GM10847 (cell line): ENCODE results near the gene NELFB.

Experiments used
- POLR2A ChIP-seq: IDR thresholded peaks from 2 replicates; pipeline ENCODE4 v1.6.1; 2011; ENCODE audit not compliant: insufficient read length; ENCODE audit errors: extremely low read depth

Gene NELFB

DNA sequence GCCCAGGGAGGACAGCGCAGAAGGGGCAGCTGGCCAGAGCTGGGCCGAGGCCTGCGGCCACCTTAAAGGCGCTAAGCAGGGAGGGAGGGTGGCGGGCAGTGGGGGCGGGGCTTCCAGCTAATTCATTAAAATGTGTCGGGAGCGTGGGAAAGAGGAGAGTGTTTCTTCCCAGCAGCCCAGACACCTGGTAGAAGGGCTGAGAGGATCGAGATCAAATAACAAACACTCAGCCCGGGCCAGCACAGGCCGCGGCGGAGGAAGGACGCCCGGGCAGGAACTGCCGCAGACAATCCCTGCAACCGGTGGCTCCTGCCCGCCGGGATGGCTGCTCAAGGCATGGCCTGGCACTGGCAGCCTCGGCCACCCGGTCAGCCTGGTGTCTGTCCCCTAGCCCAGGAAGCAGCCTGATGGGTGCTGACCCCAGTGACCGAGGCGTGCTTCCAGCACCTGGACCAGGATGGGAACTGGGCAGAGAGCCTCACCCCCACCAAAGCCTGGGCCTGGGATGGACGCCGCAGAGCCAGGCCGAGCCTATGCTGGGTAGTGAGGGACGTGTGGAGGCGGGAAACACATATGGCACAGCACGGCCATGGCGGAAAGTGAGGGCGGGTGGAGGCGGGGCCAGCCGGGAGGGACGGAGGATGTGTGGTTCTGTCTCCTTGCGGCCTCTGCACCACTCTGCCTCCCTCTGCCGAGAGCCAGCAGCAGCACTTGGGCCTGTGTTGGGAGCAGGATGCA is 50.1 kb downstream of the NELFB start:
- no peak for TF ChIP-seq POLR2A

DNA sequence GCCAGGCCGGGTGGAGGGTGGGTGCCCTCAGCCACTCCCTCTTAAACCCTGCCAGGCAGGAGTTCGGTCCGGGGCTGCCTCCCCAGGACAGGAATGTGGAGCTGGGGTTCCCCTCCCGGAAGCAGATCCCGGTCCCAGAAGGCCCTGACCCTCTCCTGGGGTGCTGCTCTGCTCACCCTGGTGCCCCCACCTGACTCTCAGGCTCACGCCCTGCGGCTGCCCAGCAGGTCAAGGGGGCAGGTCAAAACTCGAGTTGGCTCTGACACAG is 50.6 kb downstream of the NELFB start:
- no peak for TF ChIP-seq POLR2A

DNA sequence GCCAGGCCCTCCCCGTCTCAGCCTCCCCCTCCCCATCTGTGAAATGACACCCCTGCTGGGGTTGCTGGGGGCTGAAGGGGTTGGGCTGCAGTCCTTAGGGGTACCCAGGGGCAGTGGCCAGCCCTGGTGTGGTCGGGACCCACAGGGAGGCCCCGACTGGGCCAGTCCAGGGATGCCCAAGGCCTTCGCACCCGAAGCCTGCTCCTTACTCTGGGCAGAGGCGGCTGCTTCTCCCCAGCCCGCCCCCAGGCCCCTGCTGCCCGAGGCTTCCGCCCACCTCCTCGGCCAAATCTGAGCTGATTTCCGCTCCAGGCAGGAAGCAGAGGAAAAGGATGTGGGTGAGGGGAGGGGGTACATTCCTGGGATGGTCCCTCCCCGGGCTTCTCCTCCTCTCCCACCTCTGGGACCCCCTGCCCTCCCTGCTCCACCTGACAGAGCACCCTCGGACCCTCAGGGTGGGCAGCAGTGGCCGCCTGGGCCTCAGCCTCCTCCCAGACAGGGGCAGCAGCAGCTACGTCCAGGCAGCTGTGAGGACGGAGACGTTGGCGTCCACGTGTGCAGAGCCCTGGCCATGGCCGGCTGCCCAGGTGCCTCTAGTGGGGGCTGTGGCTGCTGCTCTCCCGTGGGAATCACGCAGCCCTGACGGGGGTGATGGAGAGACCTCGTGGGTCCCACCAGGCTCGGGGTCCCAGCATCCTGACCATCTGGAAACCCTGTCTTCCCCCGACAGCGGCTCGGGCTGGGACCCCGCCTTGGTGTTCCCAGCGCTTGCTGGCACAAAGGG is 51.1 kb downstream of the NELFB start:
- no peak for TF ChIP-seq POLR2A

DNA sequence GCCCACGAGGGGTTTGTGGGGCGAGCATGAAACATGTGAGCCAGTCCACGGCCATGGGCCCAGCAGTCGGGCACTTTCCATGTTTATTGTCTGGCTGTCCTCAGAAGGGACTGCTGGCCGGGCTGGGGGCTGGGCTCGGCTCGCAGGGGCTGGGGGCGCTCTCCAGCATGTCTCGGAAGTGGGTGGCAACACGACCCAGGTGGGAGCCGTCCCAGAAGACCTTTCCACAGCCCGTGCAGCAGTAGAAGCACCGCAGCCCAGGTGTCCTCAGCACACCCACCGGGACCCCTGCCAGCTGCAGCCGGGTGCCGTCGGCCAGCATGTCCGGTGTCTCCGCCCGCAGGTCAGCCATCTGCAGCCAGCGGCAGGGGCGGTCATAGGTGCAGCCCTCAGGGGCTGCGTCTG is 51.7 kb downstream of the NELFB start:
- TF ChIP-seq POLR2A = no peak

DNA sequence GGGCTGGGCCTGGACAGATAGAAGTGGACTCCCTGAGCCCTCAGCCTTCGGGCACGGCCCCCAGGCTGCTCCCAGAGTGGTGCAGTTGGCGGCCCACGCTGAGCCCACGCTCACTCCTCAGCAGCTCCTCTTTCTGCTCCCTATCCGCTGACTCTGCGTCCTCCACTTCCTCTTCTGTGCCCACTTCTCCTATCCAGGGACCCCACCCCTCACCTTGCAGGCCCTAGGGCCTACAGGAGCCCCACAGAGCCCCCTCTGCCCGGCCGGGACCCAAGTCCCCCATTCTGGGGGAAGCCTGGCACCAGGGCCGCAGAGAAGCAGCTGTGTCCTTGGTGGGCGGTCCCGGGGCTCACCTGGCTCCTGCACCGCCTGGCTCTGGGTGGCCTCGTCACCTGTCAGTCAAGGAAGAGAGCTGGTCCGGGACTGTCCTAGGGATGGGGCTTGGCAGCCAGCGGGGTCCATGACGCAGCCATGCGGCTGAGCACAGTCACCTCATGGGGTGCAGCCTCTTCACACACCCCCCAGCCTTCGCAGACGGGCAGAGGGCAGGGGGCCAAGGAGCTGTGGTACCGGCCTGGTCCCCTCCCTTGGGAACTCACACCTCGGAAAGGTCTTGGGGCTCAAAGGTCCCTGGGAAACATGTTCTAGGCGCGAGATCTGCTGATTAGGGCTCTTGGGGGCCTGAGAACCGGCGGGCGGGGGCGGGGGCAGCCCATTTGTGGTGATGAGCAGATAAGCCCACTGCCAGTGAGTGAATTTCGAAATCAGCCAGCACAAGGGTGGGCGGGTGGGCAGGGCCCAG is 52.3 kb downstream of the NELFB start:
- TF ChIP-seq POLR2A = no peak

DNA sequence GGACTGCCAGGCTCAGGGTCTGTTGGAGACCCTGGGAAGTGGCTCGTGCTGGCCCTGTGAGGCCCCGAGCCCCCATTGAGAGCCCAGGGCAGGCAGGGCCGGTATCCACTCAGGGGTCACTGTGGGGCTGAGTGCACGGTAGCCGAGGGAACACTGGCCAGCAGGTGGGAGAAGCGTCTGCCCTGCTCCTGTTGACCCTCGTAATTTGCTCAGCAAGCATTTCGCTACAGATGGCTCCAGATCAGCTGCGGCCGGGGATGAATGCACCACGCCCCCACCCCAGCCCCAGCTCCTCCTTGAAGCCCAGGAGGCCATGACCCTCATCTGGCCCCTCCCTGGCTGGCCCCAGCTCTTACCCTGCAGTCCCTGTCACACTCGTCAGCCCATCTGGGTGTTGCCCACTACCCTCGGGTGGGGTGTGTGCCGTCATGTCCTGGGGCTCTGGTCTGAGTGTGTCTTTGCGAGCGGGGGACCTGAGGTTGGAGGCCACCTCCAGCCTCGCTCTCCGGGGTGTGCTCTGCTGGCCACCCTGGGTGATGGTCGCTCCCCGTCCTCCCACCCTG is 53.0 kb downstream of the NELFB start:
- TF ChIP-seq POLR2A = no peak

DNA sequence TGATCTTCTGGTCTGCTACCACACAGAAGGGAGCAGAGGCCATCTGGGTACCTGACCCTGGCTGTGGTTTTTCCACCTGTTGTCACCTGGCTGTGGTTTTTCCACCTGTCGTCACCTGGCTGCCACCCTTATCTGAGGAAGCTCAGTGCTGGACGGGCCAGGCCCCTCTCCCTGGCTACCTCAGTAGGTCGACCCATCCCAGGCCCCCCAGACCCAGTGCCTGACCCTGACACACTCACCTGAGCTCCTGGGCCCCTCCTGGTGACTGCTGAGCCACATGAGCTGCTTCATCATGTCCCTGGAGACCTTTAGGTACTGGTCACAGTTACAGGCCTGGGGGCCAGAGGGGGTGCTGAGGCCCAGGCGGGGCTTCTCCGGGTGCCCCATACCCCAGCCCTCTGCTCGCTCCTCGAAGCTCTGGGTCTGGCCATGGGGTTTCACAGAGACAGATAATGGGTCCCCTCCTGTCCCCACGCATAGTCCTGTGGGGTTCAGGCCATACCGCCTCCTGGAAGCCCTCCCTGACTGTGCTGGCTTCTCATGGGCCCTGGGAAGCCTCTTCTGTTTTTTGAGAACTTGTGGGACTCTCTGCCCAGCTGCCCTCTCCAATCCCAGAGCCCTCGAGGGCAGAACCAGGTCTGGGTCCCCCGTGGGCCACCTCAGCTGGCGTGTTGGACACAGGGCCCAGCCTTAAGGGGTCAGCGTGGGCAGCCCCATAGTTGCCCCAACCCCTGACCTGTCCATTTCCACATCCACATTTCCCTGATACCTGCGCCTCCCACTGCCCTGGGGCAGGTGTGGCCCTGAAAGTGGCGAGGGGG is 54.5 kb downstream of the NELFB start:
- TF ChIP-seq POLR2A = no peak

DNA sequence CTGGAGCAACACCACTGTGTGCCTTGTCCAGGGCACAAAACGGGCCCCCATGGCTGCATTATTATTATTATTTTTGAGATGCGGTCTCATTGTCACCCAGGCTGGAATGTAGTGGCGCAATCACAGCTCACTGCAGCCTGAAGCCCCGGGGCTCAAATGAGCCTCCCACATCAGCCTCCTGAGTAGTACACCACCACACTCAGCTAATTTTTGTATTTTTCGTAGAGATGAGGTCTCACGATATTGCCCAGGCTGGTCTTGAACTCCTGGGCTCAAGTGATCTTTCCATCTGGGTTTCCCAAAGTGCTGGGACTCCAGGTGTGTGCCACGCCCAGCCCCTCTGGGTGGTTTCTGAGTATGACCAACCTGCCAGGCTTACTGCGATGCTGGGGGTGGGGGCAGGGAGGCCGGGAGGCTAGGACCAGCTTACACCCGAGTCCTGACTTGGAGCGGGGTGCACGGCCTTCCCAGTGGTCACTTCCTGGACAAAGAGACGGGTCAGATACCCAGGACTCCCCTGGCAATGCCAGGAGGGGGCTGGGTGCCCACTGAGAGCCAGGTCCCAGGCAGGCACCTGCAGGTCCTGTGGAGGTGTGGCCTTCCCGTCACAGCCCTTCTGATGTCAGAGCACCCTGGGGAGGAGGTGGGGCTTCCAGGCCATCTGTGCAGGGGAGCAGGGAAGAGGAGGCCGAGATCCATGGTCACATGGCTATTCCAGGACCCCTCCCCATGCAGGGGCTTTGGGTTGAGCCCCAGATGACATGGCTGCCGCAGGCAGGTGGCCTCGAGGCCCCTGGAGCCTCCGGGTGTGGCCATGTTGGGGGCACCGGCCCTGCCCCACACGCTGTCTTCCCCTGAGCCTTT is 55.3 kb downstream of the NELFB start:
- TF ChIP-seq POLR2A = no peak

DNA sequence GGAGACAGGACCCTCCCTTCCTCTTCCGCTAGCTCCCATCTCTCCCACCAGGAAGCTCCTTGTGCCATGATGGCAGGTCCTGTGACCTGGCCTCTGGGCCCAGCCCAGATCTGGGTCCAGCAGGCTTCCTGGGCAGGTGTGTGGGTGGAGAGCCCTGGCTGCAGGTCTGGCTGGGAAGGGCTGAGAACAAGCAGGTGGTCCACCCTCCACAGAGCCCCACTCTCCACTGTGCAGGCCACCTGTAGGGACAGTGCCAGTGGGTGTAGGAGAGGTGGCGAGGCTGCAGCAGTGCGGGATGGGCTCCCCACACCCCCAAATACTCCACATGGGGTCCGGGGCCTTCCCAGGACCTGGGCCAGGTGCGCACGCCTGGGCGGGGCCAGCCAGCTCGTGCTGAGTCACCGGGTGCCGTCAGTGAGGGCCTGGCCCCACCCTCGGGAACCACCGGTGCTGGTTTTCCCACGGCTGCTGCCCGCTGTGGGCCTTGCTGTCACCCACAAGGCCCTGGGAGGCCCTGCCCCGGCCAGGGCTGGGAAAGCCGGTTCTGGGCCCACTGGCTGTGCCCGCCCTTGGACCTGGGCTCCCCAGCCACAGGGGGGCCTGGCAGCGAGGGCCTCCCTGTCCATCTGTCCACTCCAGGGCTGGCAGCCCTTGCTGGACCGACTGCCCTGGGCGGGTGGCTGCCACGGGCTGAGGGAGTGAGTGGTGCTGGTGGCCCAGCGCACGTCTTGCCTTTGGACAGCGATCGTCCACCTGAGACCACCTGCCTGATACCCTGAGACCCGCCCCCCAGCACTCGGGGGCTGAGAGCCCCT is 56.3 kb downstream of the NELFB start:
- TF ChIP-seq POLR2A = no peak

DNA sequence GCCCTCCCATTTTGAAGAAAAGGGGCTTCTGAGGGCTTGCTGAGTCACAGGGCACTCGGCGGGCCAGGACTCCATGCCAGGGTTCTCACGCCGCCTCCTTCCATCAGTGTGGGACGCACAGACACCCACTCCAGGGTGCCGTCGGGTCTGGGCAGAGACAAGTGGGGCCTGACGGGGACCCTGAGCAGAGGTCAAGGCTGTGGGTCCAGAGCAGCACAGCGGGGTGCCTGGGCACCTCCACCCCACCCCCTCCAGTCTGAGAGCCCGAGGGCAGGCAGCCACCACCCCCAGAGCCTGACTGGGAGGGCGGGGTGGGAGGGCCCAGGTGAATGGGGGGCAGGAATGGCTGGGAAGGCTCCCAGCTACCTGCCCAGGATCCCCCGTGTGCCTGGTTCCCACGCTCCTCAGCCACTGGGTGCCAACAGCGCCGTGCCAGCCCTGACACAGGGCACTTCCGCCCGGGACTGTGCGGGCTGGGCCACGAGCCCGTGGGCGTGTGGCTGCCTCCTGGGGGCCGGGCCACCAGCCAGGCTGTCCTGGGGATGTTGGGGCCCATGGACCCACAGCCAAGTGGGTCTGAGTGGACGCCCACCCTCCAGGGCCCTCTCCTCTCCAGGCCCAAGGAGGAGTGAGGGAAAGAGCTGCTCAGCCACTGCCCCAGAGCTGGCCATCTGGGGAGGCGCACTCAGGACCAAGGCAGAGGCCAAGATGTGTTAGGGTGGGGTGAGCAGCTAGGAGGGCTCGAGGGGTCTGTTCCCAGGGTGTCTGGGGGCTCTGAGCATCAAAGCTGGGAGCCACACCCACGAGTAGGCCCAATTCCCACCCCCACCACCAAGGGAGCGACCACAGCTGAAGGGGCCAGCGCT is 57.1 kb downstream of the NELFB start:
- no peak for TF ChIP-seq POLR2A

DNA sequence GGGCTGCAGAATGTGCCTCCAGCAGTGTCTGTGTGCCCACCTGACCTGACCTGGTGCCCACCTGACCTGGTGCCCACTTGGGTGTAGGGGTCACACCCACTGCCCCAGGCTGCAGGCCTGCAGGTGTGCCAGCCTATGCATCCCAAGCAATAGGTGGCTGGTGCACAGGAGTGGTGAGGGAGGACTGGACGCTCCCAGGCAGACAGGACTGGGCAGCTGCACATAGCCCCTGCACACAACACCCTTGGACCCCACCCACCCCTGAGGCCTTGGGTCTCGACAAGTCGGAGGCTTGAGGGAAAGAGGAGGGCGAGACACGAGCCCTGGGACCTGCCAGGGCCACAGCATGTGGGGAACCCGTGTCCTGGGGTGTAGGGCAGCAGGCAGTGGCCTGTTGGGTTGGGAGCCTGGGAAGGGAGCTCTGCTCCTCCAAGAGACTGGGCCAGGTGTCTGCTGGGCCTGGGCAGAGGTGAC is 57.8 kb downstream of the NELFB start:
- no peak for TF ChIP-seq POLR2A

DNA sequence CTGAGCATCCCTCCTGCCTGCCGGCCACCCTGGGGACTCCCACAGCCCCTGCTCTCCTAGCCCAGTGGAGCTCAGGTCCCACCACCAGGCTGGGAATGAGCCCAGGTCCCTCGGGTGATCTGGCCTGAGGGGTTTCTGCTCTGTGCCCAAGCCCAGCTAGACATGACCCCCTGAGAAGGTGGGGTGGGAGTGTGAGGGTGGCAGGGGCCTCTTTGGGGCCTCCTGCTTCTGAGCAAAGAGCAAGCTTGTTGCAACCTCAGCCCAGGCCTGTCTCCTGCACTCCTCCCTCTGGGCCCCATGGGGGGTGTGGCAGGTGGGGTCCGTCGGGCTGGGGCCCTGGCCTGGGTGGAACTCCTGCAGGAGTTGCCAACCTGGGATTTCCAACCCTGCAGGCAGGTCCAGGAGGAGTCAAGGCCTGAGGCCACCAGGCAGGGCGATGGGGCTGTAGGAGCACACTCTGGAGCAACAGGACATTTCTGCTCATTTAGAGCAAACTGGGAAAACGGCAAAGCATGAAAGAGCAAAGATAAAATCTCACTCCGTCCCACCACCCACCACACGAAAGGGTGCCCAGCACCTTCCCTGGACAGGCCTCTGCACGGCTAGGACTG is 58.3 kb downstream of the NELFB start:
- TF ChIP-seq POLR2A = no peak
